Mammary epithelial cell (primary cell): ENCODE measurements around the gene TICRR.

Source experiments
- EZH2 ChIP-seq: IDR thresholded peaks from 2 replicates; pipeline ENCODE4 v1.6.1; 2012; ENCODE audit warnings: low read length, inconsistent platforms, borderline replicate concordance
- TF ChIP-seq, protein P1 (sequence below), 2 donors: IDR thresholded peaks in 1 of 2; conservative IDR thresholded peaks in 1 of 2; 2 replicates each; pipeline ENCODE4 v1.5.1; 2011 to 2012; ENCODE audit warnings: inconsistent platforms in 2 of 2, low read length in 2 of 2, mild to moderate bottlenecking in 2 of 2, control low read depth in 1 of 2, low read depth in 1 of 2; ENCODE audit not compliant: insufficient read depth in 1 of 2; ENCODE audit errors: extremely low read depth in 1 of 2

DNA sequence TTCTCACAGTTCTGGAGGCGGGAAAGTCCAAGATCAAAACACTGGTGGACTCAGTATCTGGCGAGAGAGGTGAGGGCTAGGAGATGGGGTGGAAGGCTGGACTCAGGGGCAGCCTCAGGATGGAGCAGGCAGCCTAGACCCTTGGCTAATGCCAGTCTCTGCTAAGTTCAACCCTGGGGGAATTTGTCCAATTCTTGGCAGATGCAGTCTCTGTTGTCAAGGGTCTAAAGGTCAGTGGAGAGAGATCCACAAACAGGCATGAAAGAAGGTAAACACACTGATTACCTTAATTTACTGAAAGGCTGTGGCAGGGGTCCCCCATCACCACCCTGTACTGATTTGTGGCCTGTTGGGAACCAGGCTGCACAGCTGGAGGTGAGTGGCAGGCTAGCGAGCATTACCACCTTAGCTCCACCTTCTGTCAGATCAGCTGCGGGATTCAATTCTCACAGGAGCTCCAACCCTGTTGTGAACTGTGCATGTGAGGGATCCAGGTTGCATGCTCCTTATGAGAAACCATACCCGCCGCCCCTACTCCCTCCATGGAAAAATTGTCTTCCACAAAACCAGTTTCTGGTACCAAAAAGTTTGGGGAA is 46.4 kb upstream of the TICRR start:
- TF ChIP-seq, protein P1, sequence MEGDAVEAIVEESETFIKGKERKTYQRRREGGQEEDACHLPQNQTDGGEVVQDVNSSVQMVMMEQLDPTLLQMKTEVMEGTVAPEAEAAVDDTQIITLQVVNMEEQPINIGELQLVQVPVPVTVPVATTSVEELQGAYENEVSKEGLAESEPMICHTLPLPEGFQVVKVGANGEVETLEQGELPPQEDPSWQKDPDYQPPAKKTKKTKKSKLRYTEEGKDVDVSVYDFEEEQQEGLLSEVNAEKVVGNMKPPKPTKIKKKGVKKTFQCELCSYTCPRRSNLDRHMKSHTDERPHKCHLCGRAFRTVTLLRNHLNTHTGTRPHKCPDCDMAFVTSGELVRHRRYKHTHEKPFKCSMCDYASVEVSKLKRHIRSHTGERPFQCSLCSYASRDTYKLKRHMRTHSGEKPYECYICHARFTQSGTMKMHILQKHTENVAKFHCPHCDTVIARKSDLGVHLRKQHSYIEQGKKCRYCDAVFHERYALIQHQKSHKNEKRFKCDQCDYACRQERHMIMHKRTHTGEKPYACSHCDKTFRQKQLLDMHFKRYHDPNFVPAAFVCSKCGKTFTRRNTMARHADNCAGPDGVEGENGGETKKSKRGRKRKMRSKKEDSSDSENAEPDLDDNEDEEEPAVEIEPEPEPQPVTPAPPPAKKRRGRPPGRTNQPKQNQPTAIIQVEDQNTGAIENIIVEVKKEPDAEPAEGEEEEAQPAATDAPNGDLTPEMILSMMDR (conservative IDR thresholded peaks at IDR 0.05 in 1 of 2, IDR thresholded peaks at IDR 0.05 in 1 of 2; ENCODE audit: extremely low read depth in 1 of 2, insufficient read depth in 1 of 2, low read depth in 1 of 2, low read length in 2 of 2) = no peak
- no peak for TF ChIP-seq EZH2
